CD4-positive, alpha-beta T cell (primary cell): ENCODE data around the gene RIOK2. TPM values are rescaled to one million over a fixed set of nuclear protein-coding genes. Genes with fewer than 3 reads are reported as not detected.

ENCODE experiments used
- ATAC-seq: fragments of 200-7000 bp; cut with Tn5 transposase; one replicate; pipeline ENCODE4 v1.10.0; 2022; ENCODE audit warnings: mild to moderate bottlenecking; ENCODE audit not compliant: poor library complexity
- CTCF ChIA-PET: fragments of 350-600 bp; sonication (Branson Sonifier 250); formaldehyde crosslinking; loops from one replicate; lab custom pipeline; 2021; ENCODE audit warnings: antibody characterized with exemption, inconsistent platforms; lab: Charles Lee
- POLR2A ChIA-PET: fragments of 350-600 bp; sonication (Branson Sonifier 250); formaldehyde crosslinking; loops from one replicate; lab custom pipeline; 2021; ENCODE audit warnings: antibody characterized with exemption, inconsistent platforms; lab: Charles Lee
- DNase-seq, 14 experiments: peaks; one replicate each; pipeline ENCODE4 v3.0.0-alpha.2; 2013 to 2020; ENCODE audit warnings: mixed read lengths in 2 of 14
- H3K27ac ChIP-seq, 2 donors: one replicate each; pipeline versions ENCODE4 v1.5.1 to v1.7.0; 2013; ENCODE audit warnings: low read length in 2 of 2, low read depth in 1 of 2, mild to moderate bottlenecking in 1 of 2
- H3K27me3 ChIP-seq, 2 experiments: 1 replicate in 1 of 2; 2 replicates in 1 of 2; pipeline versions ENCODE4 v1.6.1 to v1.7.0; 2013; ENCODE audit warnings: low read length in 2 of 2, control low read depth in 1 of 2, mild to moderate bottlenecking in 1 of 2, moderate library complexity in 1 of 2; ENCODE audit not compliant: insufficient read depth in 2 of 2, control insufficient read depth in 1 of 2
- H3K36me3 ChIP-seq: one replicate; pipeline ENCODE4 v1.6.1; 2013; ENCODE audit warnings: low read length, control low read depth; ENCODE audit not compliant: insufficient read depth
- H3K4me1 ChIP-seq: one replicate; pipeline ENCODE4 v1.6.1; 2013; ENCODE audit warnings: low read length, control low read depth; ENCODE audit not compliant: insufficient read depth
- H3K4me3 ChIP-seq: one replicate; pipeline ENCODE4 v1.5.1; 2013; ENCODE audit warnings: mild to moderate bottlenecking, low read length, moderate library complexity
- H3K9me3 ChIP-seq, 2 experiments: 1 replicate in 1 of 2; 2 replicates in 1 of 2; pipeline versions ENCODE4 v1.6.1 to v1.7.0; 2013; ENCODE audit warnings: low read length in 2 of 2, mild to moderate bottlenecking in 2 of 2, control low read depth in 1 of 2, moderate library complexity in 1 of 2; ENCODE audit not compliant: control insufficient read depth in 1 of 2, insufficient read depth in 1 of 2
- H3K27ac Mint-ChIP-seq: one replicate; pipeline ENCODE4 v1.8.0; 2020; ENCODE audit warnings: mixed read lengths
- H3K27me3 Mint-ChIP-seq: one replicate; pipeline ENCODE4 v1.8.0; 2021; ENCODE audit warnings: mixed read lengths
- H3K36me3 Mint-ChIP-seq: one replicate; pipeline ENCODE4 v1.8.0; 2021; ENCODE audit warnings: low read depth, mixed read lengths
- H3K4me1 Mint-ChIP-seq: one replicate; pipeline ENCODE4 v1.8.0; 2021; ENCODE audit warnings: low read depth, mixed read lengths
- H3K4me3 Mint-ChIP-seq: one replicate; pipeline ENCODE4 v1.8.0; 2020; ENCODE audit warnings: mild to moderate bottlenecking, mixed read lengths
- H3K9me3 Mint-ChIP-seq: one replicate; pipeline ENCODE4 v1.8.0; 2020; ENCODE audit warnings: mixed read lengths
- intact Hi-C, 2 experiments: fragments of 100-400 bp; cut with DNase I in 1 of 2; cut with micrococcal nuclease in 1 of 2; formaldehyde crosslinking; loops; one replicate each; pipeline versions ENCODE4 v1.15.1 to v1.9.0; 2023 to 2025; cut with DNase I, micrococcal nuclease
- total RNA-seq, 174 experiments: library from RNA in 2 of 174; stranded (reverse) in 2 of 174; gene quantifications; one replicate each; pipeline ENCODE4 v1.2.3 and lab custom pipeline; 2021 to 2026
- TF ChIP-seq, protein P1 (sequence below): fragments of 200-600 bp; IDR thresholded peaks from one replicate; pipeline ENCODE4 v1.8.0; 2022; ENCODE audit warnings: antibody characterized with exemption, mild to moderate bottlenecking

RIOK2 gene
- total RNA-seq, 2 experiments from 2014 or later = 25.1 to 26.0 TPM

DNA sequence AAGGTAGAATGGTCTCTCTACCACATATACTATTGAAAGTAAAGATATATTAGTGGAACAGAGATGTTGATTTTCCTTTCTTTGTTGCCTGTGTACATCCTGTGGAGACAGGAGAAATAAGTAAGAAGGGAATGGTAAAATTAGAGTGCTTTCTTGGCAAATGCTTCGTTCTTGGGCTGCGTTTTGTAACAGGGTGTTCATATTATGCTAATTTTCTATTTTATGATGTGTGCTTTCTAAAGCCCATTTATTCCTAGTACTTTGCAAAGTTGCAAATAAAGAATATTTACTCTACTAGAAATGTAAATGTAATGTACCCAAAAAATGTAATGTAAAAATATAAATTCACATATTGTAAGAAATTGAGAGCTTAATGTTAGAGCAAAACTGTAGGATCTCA is 40.5 kb upstream of the RIOK2 start:
- Histone ChIP-seq H3K27ac (no peak overlapping the region), H3K4me3 (no peak overlapping the region), H3K9me3 (no peaks in the 10 kb centered on the region), H3K4me1 (no peaks in the 10 kb centered on the region), H3K27me3 (no peaks in the 10 kb centered on the region), H3K36me3 (no peaks in the 10 kb centered on the region)
- POLR2A ChIA-PET = no interaction called here
- CTCF ChIA-PET = no interaction called here
- Mint-ChIP-seq H3K27ac (no peak overlapping the region), H3K4me1 (no peaks in the 10 kb centered on the region), H3K27me3 (no peaks in the 10 kb centered on the region), H3K36me3 (no peaks in the 10 kb centered on the region), H3K9me3 (no peaks in the 10 kb centered on the region), H3K4me3 (no peak overlapping the region)
- intact Hi-C loops = loop anchor here in 1 of 2 experiments (10.0 kb wide), 1 partner anchor 1841 kb away; no protein-coding TSS in a partner anchor
- no peak for ATAC-seq
- no peak for DNase-seq
- TF ChIP-seq, protein P1, sequence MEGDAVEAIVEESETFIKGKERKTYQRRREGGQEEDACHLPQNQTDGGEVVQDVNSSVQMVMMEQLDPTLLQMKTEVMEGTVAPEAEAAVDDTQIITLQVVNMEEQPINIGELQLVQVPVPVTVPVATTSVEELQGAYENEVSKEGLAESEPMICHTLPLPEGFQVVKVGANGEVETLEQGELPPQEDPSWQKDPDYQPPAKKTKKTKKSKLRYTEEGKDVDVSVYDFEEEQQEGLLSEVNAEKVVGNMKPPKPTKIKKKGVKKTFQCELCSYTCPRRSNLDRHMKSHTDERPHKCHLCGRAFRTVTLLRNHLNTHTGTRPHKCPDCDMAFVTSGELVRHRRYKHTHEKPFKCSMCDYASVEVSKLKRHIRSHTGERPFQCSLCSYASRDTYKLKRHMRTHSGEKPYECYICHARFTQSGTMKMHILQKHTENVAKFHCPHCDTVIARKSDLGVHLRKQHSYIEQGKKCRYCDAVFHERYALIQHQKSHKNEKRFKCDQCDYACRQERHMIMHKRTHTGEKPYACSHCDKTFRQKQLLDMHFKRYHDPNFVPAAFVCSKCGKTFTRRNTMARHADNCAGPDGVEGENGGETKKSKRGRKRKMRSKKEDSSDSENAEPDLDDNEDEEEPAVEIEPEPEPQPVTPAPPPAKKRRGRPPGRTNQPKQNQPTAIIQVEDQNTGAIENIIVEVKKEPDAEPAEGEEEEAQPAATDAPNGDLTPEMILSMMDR = no peak

GRCh38 chr5:97209343-97209742 is 26.3 kb upstream of the RIOK2 start:
- H3K4me1 ChIP-seq = no peaks in the 10 kb centered on the region
- peaks cover 12% of the 10 kb centered on the region for H3K9me3 Mint-ChIP-seq
- ChIA-PET CTCF (no interaction called here), POLR2A (no interaction called here)
- no peaks in the 10 kb centered on the region for H3K36me3 ChIP-seq
- H3K27me3 Mint-ChIP-seq = peaks cover 44% of the 10 kb centered on the region
- no peaks in the 10 kb centered on the region for H3K36me3 Mint-ChIP-seq
- no peak for DNase-seq
- TF ChIP-seq, protein P1 = no peak
- no peak overlapping the region for H3K27ac ChIP-seq
- no peak overlapping the region for H3K4me3 ChIP-seq
- H3K27me3 ChIP-seq = peaks cover 0 to 3% of the 10 kb centered on the region in 2 experiments
- no peak overlapping the region for H3K27ac Mint-ChIP-seq
- no peaks in the 10 kb centered on the region for H3K4me1 Mint-ChIP-seq
- intact Hi-C loops = no loop called here
- no peak for ATAC-seq
- no peak overlapping the region for H3K4me3 Mint-ChIP-seq
- H3K9me3 ChIP-seq = peaks cover 0 to 15% of the 10 kb centered on the region in 2 experiments

DNA sequence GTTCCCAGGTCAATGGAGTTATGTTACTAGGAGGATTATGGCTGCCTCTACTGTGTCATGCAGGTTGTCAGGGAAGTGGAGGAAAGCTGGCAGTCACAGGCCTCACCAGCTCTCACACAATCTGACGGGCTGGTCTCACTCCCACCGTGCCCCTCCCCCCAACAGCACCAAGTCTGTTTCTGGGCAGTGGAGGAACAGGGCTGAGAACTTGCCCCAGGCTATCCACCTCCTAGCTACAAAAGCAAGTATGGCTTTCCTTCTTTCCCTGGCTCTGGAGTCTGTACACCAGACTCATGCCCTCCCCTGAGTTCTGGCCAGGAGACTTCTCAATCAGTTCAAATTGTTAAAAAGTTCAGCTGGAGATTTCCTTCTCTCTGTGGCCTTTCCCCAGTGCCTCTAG is 25.7 kb upstream of the RIOK2 start:
- ATAC-seq (no peak), DNase-seq (no peak)
- Mint-ChIP-seq H3K9me3 (peaks cover 7% of the 10 kb centered on the region), H3K4me1 (no peaks in the 10 kb centered on the region), H3K4me3 (no peak overlapping the region), H3K36me3 (no peaks in the 10 kb centered on the region), H3K27ac (no peak overlapping the region), H3K27me3 (peaks cover 44% of the 10 kb centered on the region)
- Histone ChIP-seq H3K27ac (no peak overlapping the region), H3K27me3 (peaks cover 0 to 3% of the 10 kb centered on the region in 2 experiments), H3K9me3 (peaks cover 0 to 10% of the 10 kb centered on the region in 2 experiments), H3K4me3 (no peak overlapping the region), H3K36me3 (no peaks in the 10 kb centered on the region), H3K4me1 (no peaks in the 10 kb centered on the region)
- ChIA-PET CTCF (no interaction called here), POLR2A (no interaction called here)
- TF ChIP-seq, protein P1 = no peak
- intact Hi-C loops = no loop called here
